Glomerular visceral epithelial cell (primary cell): ENCODE results near the gene SMARCC1.

ENCODE experiments used
- DNase-seq: peaks from one replicate; pipeline ENCODE4 v3.0.0-alpha.2; 2016; ENCODE audit errors: extremely low spot score

The SMARCC1 gene

GRCh38 chr3:47542471-47543173, 239.1 kb downstream of the SMARCC1 start:
- no peak for DNase-seq

DNA sequence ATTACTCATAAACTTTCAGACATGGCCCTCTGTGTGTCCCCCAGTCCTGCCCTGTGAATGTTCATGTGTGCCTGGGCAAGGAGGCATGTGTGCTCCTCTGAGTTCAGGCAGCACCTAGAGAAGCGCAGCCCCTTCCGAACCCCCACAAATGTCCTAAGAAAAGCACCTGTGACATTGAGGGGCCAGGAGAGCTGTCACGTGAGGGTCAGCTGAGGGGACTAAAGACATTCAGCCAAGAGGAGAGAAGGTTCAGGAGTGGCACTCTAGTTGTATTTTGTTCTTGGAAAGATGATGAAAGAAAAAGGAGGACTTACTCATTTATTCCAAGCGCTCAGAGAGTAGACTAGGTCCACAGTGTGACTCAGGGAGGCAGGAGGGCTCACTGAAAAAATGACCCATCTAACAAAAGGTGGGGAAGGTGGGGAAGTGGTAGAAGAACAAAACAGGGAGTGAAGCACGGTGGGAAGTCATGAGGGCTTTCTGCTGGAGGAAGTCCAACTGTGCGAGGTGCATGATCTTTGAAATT, 240.0 kb downstream of the SMARCC1 start:
- no peak for DNase-seq

- DNase-seq: no peak
Observed at GRCh38 chr3:47540281-47540680, 241.4 kb downstream of the SMARCC1 start.

- DNase-seq: no peak
Observed at GRCh38 chr3:47536967-47537366, 244.7 kb downstream of the SMARCC1 start.

- no peak for DNase-seq
Observed at GRCh38 chr3:47536221-47536891, 245.3 kb downstream of the SMARCC1 start.
